Measurements from ENCODE around the gene NRCAM. TPM values are rescaled to one million over a fixed set of nuclear protein-coding genes. Genes with fewer than 3 reads are reported as not detected.

NRCAM gene
- total and polyA plus RNA-seq, 4 donors: 0.17 to 3.2 (median 0.64) TPM

- Histone ChIP-seq H3K9ac (ENCODE audit: low read depth in 1 of 2, low read length in 2 of 2) (no peak overlapping the region), H3K27me3 (ENCODE audit: control insufficient read depth in 4 of 4, insufficient read depth in 4 of 4, low read length in 3 of 4) (no peaks in the 10 kb centered on the region), H3K9me3 (ENCODE audit: control insufficient read depth in 4 of 4, low read length in 3 of 4) (no peaks in the 10 kb centered on the region), H3K4me1 (ENCODE audit: control insufficient read depth in 4 of 4, insufficient read depth in 4 of 4, low read length in 3 of 4) (peaks cover 0 to 1% (median 0%) of the 10 kb centered on the region in 4 donors), H3K4me3 (ENCODE audit: low read depth in 1 of 3, low read length in 3 of 3) (no peak overlapping the region), H3K36me3 (ENCODE audit: control insufficient read depth in 4 of 4, insufficient read depth in 3 of 4, low read depth in 1 of 4, low read length in 3 of 4) (peaks cover 3 to 12% (median 9%) of the 10 kb centered on the region in 4 donors), H3K27ac (ENCODE audit: low read depth in 1 of 2, low read length in 2 of 2) (no peak overlapping the region)
- no peak for DNase-seq (ENCODE audit: low spot score)
- TF ChIP-seq NR2F2 (IDR thresholded peaks at IDR 0.05) (no peak), FOXA2 (IDR thresholded peaks at IDR 0.05) (no peak), MAX (IDR thresholded peaks at IDR 0.05) (no peak), REST (IDR thresholded peaks at IDR 0.05) (no peak), RXRA (IDR thresholded peaks at IDR 0.05) (no peak), HNF4A (conservative IDR thresholded peaks at IDR 0.05) (no peak), ATF3 (IDR thresholded peaks at IDR 0.05) (no peak), RAD21 (IDR thresholded peaks at IDR 0.05) (no peak), HNF4G (IDR thresholded peaks at IDR 0.05) (no peak), EGR1 (IDR thresholded peaks at IDR 0.05; ENCODE audit: low read depth in 2 of 2) (no peak), JUND (IDR thresholded peaks at IDR 0.05) (no peak), ZBTB33 (IDR thresholded peaks at IDR 0.05) (no peak), SP1 (IDR thresholded peaks at IDR 0.05) (no peak), CTCF (IDR thresholded peaks at IDR 0.05; ENCODE audit: low read depth, low read length, missing input control) (no peak), YY1 (IDR thresholded peaks at IDR 0.05) (no peak), GABPA (IDR thresholded peaks at IDR 0.05 in 1 of 2, conservative IDR thresholded peaks at IDR 0.05 in 1 of 2) (no peak), TAF1 (conservative IDR thresholded peaks at IDR 0.05) (no peak), FOXA1 (IDR thresholded peaks at IDR 0.05) (no peak)
- WGBS: 85% methylated on average over 4 of the region's 4 CpGs
Observed at GRCh38 chr7:108488768-108489538, 32.7 kb upstream of the NRCAM start.

Measured in liver (tissue), 9 donors.